ENCODE results near the gene EPHB3. TPM values are rescaled to one million over a fixed set of nuclear protein-coding genes. Genes with fewer than 3 reads are reported as not detected.

The EPHB3 gene
- total and polyA plus RNA-seq, 4 donors, result 0.14 to 1.8 (median 0.67) TPM

DNA sequence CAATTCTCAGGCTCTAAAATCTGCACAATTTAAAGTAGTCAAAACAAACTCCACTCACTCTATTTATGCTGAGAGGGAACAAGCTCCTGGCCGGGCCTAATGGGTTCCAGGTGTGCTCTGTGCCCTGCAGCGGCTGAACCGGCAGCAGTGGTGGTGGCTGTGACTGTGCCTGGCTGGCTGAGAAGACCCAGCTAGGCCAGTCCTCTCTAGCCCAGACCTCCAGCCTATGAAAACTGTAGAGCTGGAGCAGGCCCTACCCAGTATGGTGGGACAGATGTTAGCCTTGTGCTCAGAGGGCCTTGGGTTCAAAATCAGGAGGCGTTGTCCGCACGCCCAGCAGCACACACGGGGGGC lies 37.0 kb downstream of the EPHB3 start:
- no peak overlapping the region for H3K4me3 ChIP-seq (ENCODE audit: low read depth in 1 of 3, low read length in 3 of 3)
- no peaks in the 10 kb centered on the region for H3K36me3 ChIP-seq (ENCODE audit: control insufficient read depth in 4 of 4, insufficient read depth in 3 of 4, low read depth in 1 of 4, low read length in 3 of 4)
- H3K27me3 ChIP-seq (ENCODE audit: control insufficient read depth in 4 of 4, insufficient read depth in 4 of 4, low read length in 3 of 4), result peaks cover 0 to 9% (median 0%) of the 10 kb centered on the region in 4 donors
- no peak overlapping the region for H3K27ac ChIP-seq (ENCODE audit: low read depth in 1 of 2, low read length in 2 of 2)
- TF ChIP-seq HNF4A (conservative IDR thresholded peaks at IDR 0.05) (no peak), RAD21 (IDR thresholded peaks at IDR 0.05) (no peak)
- TF ChIP-seq, protein P1, sequence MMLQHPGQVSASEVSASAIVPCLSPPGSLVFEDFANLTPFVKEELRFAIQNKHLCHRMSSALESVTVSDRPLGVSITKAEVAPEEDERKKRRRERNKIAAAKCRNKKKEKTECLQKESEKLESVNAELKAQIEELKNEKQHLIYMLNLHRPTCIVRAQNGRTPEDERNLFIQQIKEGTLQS (IDR thresholded peaks at IDR 0.05), result no peak
- no peak for DNase-seq (ENCODE audit: low spot score)
- no peaks in the 10 kb centered on the region for H3K9me3 ChIP-seq (ENCODE audit: control insufficient read depth in 4 of 4, low read length in 3 of 4)
- no peak overlapping the region for H3K9ac ChIP-seq (ENCODE audit: low read depth in 1 of 2, low read length in 2 of 2)
- peaks cover 0 to 8% (median 2%) of the 10 kb centered on the region in 4 donors for H3K4me1 ChIP-seq (ENCODE audit: control insufficient read depth in 4 of 4, insufficient read depth in 4 of 4, low read length in 3 of 4)
- 94% methylated on average over 7 of the region's 7 CpGs for WGBS

DNA sequence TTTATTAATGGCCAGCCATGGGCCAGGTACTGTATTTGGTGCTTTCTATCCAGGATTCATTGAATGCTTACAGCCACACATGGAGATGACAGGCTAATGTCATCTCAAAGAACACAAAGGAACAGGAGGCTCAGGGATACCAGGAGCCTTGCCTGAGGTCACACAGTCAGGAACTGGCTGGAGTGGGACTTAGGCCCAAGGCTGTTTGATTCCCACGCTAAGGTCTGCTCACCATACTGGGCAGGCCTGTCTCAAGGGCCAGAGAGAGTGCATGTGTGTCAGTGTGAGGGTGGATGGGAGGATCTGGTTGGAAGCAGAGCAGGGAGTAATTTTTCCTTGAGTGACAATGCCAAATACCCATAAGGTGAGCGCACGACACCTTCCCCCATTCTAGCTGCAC lies 37.6 kb downstream of the EPHB3 start:
- Histone ChIP-seq H3K27ac (ENCODE audit: low read depth in 1 of 2, low read length in 2 of 2) (no peak overlapping the region), H3K4me1 (ENCODE audit: control insufficient read depth in 4 of 4, insufficient read depth in 4 of 4, low read length in 3 of 4) (peaks cover 0 to 14% (median 7%) of the 10 kb centered on the region in 4 donors), H3K9ac (ENCODE audit: low read depth in 1 of 2, low read length in 2 of 2) (no peak overlapping the region), H3K4me3 (ENCODE audit: low read depth in 1 of 3, low read length in 3 of 3) (no peak overlapping the region), H3K9me3 (ENCODE audit: control insufficient read depth in 4 of 4, low read length in 3 of 4) (no peaks in the 10 kb centered on the region), H3K36me3 (ENCODE audit: control insufficient read depth in 4 of 4, insufficient read depth in 3 of 4, low read depth in 1 of 4, low read length in 3 of 4) (no peaks in the 10 kb centered on the region), H3K27me3 (ENCODE audit: control insufficient read depth in 4 of 4, insufficient read depth in 4 of 4, low read length in 3 of 4) (peaks cover 0 to 12% (median 0%) of the 10 kb centered on the region in 4 donors)
- 99% methylated on average over 3 of the region's 3 CpGs for WGBS
- DNase-seq (ENCODE audit: low spot score), result no peak
- no peak for TF ChIP-seq RXRA (IDR thresholded peaks at IDR 0.05)
- no peak for TF ChIP-seq JUND (IDR thresholded peaks at IDR 0.05)
- no peak for TF ChIP-seq HNF4A (conservative IDR thresholded peaks at IDR 0.05)
- TF ChIP-seq, protein P2, sequence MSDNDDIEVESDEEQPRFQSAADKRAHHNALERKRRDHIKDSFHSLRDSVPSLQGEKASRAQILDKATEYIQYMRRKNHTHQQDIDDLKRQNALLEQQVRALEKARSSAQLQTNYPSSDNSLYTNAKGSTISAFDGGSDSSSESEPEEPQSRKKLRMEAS (IDR thresholded peaks at IDR 0.05), result no peak
- no peak for TF ChIP-seq NR2F2 (IDR thresholded peaks at IDR 0.05)

DNA sequence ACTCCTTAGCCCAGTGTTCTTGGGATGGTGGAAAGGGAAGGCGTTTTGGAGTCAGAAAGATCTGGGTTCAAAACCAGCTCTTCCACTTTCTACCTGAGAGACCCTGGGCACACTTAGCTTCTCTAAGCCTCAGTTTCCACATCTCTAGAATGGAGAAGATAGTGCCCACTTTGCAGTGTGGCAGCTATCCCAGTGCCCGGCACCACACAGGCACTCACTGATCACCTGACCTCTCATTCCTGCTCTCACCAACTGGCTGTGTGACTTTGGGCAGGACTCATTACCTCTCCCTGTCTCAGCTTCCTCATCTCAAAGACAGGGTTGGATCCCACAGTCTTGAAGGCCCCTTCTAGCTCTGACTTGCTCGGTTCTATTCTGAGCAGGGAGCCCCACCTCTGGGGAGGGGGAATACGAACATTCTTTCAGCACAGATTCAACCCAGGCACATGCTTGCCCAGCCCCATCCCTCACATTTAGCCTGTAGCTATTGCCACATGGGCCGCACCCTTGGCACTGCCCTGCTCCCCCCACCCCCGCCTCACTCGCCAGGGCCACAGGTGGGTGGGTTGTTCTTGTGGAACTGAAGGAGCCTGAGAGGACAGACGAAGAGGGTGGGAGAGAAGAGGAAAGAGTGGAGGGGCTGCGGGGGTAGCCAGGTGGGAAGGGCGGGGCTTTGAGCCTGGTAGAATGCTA lies 39.2 kb downstream of the EPHB3 start:
- Histone ChIP-seq H3K4me1 (ENCODE audit: control insufficient read depth in 4 of 4, insufficient read depth in 4 of 4, low read length in 3 of 4) (peaks cover 4 to 15% (median 11%) of the 10 kb centered on the region in 4 donors), H3K4me3 (ENCODE audit: low read depth in 1 of 3, low read length in 3 of 3) (no peak overlapping the region), H3K27ac (ENCODE audit: low read depth in 1 of 2, low read length in 2 of 2) (no peak overlapping the region), H3K36me3 (ENCODE audit: control insufficient read depth in 4 of 4, insufficient read depth in 3 of 4, low read depth in 1 of 4, low read length in 3 of 4) (no peaks in the 10 kb centered on the region), H3K9me3 (ENCODE audit: control insufficient read depth in 4 of 4, low read length in 3 of 4) (no peaks in the 10 kb centered on the region), H3K9ac (ENCODE audit: low read depth in 1 of 2, low read length in 2 of 2) (no peak overlapping the region), H3K27me3 (ENCODE audit: control insufficient read depth in 4 of 4, insufficient read depth in 4 of 4, low read length in 3 of 4) (peaks cover 0 to 21% (median 0%) of the 10 kb centered on the region in 4 donors)
- no peak for TF ChIP-seq SP1 (IDR thresholded peaks at IDR 0.05)
- 77% methylated on average over 10 of the region's 10 CpGs for WGBS
- DNase-seq (ENCODE audit: low spot score), result no peak

DNA sequence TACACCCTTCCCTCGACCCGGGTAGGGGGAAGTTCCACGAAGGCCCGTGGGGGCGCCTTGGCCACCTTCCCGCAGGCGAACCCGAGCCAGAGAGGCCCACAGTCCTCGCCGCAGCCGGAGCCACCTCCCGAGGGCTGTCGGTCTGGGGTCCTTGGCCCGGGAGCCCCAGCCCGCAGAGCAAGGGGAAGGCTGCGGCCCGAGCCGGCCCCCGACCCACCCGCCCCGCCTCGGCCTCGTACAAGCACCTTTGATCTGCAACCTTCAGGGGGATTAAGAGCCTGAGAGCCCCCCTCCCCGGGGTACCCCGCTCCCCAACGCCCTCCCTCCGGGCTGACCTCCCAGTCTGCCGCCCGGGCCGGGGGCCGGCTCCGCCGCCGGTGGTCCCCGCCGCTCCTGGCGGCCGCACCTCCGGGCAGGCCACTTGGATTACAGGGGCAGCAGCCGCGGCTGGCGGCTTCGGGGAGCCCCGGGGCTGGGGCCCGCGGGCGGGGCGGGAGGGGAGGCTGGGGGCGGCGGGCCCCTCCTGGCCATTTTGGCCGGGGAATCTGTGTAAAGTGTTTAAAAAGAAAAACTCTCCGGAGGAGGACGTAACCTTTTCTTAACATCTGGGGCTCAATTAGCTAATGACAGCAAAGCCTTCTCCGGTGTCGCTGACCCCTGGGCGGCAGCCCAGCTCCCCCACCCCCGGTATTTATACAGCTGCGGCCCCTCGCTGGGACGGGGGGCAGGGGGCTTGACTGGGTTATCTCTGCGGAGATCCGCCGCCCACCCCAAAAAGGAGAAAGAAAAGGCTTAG lies 40.2 kb downstream of the EPHB3 start:
- H3K9ac ChIP-seq (ENCODE audit: low read depth in 1 of 2, low read length in 2 of 2), result no peak overlapping the region
- H3K27ac ChIP-seq (ENCODE audit: low read depth in 1 of 2, low read length in 2 of 2), result no peak overlapping the region
- no peak overlapping the region for H3K4me3 ChIP-seq (ENCODE audit: low read depth in 1 of 3, low read length in 3 of 3)
- peaks cover 0 to 23% (median 0%) of the 10 kb centered on the region in 4 donors for H3K27me3 ChIP-seq (ENCODE audit: control insufficient read depth in 4 of 4, insufficient read depth in 4 of 4, low read length in 3 of 4)
- no peaks in the 10 kb centered on the region for H3K36me3 ChIP-seq (ENCODE audit: control insufficient read depth in 4 of 4, insufficient read depth in 3 of 4, low read depth in 1 of 4, low read length in 3 of 4)
- DNase-seq (ENCODE audit: low spot score), result no peak
- H3K9me3 ChIP-seq (ENCODE audit: control insufficient read depth in 4 of 4, low read length in 3 of 4), result no peaks in the 10 kb centered on the region
- TF ChIP-seq, protein P1 (IDR thresholded peaks at IDR 0.05), result no peak
- no peak for TF ChIP-seq HNF4A (conservative IDR thresholded peaks at IDR 0.05)
- no peak for TF ChIP-seq RAD21 (IDR thresholded peaks at IDR 0.05)
- TF ChIP-seq, protein P3, sequence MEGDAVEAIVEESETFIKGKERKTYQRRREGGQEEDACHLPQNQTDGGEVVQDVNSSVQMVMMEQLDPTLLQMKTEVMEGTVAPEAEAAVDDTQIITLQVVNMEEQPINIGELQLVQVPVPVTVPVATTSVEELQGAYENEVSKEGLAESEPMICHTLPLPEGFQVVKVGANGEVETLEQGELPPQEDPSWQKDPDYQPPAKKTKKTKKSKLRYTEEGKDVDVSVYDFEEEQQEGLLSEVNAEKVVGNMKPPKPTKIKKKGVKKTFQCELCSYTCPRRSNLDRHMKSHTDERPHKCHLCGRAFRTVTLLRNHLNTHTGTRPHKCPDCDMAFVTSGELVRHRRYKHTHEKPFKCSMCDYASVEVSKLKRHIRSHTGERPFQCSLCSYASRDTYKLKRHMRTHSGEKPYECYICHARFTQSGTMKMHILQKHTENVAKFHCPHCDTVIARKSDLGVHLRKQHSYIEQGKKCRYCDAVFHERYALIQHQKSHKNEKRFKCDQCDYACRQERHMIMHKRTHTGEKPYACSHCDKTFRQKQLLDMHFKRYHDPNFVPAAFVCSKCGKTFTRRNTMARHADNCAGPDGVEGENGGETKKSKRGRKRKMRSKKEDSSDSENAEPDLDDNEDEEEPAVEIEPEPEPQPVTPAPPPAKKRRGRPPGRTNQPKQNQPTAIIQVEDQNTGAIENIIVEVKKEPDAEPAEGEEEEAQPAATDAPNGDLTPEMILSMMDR (IDR thresholded peaks at IDR 0.05; ENCODE audit: low read depth, low read length, missing input control), result no peak
- TF ChIP-seq HNF4G (IDR thresholded peaks at IDR 0.05), result no peak
- TF ChIP-seq JUND (IDR thresholded peaks at IDR 0.05), result no peak
- no peak for TF ChIP-seq SP1 (IDR thresholded peaks at IDR 0.05)
- whole genome bisulfite sequencing, result 11% methylated on average over 63 of the region's 63 CpGs
- H3K4me1 ChIP-seq (ENCODE audit: control insufficient read depth in 4 of 4, insufficient read depth in 4 of 4, low read length in 3 of 4), result peaks cover 4 to 15% (median 11%) of the 10 kb centered on the region in 4 donors
